Stimulated activated CD4-positive, alpha-beta T cell treated with anti-CD3 and anti-CD28 coated beads, Interleukin-2, amount 100 ng/mL, for 24 hours (primary cell): ENCODE data around the gene CAP1.

ENCODE experiments used
- DNase-seq, 2 donors: peaks; one replicate each; pipeline ENCODE4 v3.0.0-alpha.2; 2020

Gene CAP1

GRCh38 chr1:40102038-40102437 is 61.5 kb downstream of the CAP1 start:
- no peak for DNase-seq

GRCh38 chr1:40102896-40103295 is 62.4 kb downstream of the CAP1 start:
- DNase-seq: no peak

DNA sequence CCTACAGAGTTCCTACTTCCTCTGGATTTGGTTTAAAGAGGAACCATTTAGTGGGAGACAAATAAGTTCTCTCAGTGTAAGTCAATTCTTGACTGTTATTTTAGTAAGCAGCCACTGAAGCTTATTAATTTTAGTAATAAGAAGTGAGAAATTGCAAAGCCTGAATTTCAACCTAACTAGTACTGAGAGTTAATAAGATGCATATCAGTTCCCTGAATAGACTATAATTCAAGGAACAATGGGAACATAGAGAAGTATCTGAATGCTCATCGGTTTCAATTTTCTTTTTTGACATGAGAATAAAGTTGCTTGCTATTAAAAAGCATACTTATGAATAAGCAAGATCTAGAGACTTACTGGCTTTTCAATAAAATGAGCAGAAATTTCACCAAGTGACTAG is 64.5 kb downstream of the CAP1 start:
- no peak for DNase-seq

GRCh38 chr1:40107290-40107959 is 66.9 kb downstream of the CAP1 start:
- DNase-seq: no peak

DNA sequence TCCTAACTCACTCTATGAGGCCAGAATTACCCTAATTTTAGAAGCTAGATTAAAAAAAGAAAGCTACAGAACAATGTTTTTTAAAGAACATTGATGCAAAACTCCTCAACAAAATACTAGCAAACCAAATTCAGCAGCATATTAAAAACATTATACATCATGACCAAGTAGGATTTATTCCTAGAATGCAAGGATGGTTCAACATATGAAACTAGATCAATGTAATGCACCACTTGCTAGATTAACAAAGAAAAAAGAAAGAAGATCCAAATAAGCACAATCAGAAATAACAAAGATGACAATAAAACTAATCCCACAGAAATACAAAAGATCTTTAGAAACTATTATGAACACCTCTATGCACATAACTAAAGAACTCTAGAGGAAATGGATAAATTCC is 69.9 kb downstream of the CAP1 start:
- DNase-seq: no peak

DNA sequence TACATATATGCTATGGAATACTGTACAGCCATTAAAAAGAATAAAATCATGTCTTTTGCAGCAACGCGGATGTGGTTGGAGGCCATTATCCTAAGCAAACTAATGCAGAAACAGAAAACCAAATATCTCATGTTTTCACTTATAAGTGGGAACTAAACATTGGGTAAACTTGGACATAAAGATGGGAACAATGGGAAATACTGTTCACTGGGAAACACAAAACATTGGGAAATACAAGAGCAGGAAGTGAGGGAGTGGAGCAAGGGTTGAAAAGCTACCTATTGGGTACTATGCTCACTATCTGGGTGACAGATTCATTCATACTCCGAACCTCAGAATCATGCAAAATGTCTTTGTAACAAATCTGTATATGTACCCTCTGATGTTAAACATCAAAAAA is 73.9 kb downstream of the CAP1 start:
- DNase-seq: no peak

DNA sequence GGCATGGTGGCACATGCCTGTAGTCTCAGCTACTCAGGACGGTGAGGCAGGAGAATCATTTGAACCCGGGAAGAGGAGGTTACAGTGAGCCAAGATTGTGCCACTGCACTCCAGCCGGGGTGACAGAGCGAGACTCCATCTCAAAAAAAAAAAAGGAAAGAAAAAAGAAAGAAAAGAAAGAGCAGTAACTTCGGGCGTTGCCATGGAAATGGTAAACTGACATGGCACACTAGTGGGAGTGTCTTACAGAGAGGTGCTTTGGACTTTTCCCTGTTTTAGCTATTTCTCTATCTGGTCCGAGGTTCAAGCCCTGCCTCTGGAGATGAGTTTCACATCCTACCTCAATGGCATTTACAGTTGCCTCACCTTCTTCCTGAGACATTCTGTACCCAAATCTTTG is 79.6 kb downstream of the CAP1 start:
- no peak for DNase-seq
